Panc1 (cell line): ENCODE measurements around the gene PLEKHM2. TPM values are rescaled to one million over a fixed set of nuclear protein-coding genes. Genes with fewer than 3 reads are reported as not detected.

Experiments
- ATAC-seq: fragments of 200-7000 bp; cut with Tn5 transposase; 2 replicates; pipeline ENCODE4 v1.9.1; 2020; ENCODE audit warnings: mild to moderate bottlenecking, moderate library complexity
- BruUV-seq: library from RNA; stranded (reverse); fragments of 400-500 nt; replicated peaks from 2 replicates; lab custom pipeline; 2021; lab: Mats Ljungman, UMichigan
- CTCF ChIA-PET: fragments of 300-600 bp; sonication (Branson Sonifier 250); formaldehyde crosslinking; loops from one replicate; lab custom pipeline; 2022; ENCODE audit warnings: antibody characterized with exemption; lab: Charles Lee
- POLR2A ChIA-PET: fragments of 300-600 bp; sonication (Branson Sonifier 250); formaldehyde crosslinking; loops from one replicate; lab custom pipeline; 2022; ENCODE audit warnings: antibody characterized with exemption; lab: Charles Lee
- DNase-seq: peaks from one replicate; pipeline ENCODE4 v3.0.0-alpha.2; 2010; ENCODE audit warnings: low read depth, low spot score
- H3K27ac ChIP-seq: 2 replicates; pipeline ENCODE4 v1.5.1; 2011; ENCODE audit warnings: mild to moderate bottlenecking, low read length, inconsistent platforms
- H3K27me3 ChIP-seq: fragments of 200-500 bp; sonication (Bioruptor generic); 2 replicates; pipeline ENCODE4 v1.6.0; 2014; ENCODE audit warnings: low read length, inconsistent platforms; ENCODE audit not compliant: control insufficient read depth, insufficient read depth
- H3K36me3 ChIP-seq: fragments of 200-500 bp; sonication (Bioruptor generic); 2 replicates; pipeline ENCODE4 v1.5.1; 2014; ENCODE audit warnings: inconsistent platforms, mild to moderate bottlenecking, low read length, moderate library complexity; ENCODE audit not compliant: control insufficient read depth, insufficient read depth
- H3K4me1 ChIP-seq: 2 replicates; pipeline ENCODE4 v1.5.1; 2011; ENCODE audit warnings: inconsistent platforms, mild to moderate bottlenecking, low read length, moderate library complexity; ENCODE audit not compliant: control insufficient read depth, insufficient read depth
- H3K4me3 ChIP-seq, 2 experiments: 2 replicates each; pipeline ENCODE4 v1.5.1; 2011 to 2012; ENCODE audit warnings: low read depth in 2 of 2, low read length in 2 of 2, mild to moderate bottlenecking in 2 of 2, inconsistent platforms in 1 of 2, moderate library complexity in 1 of 2
- H3K9me3 ChIP-seq: fragments of 200-500 bp; sonication (Bioruptor generic); 2 replicates; pipeline ENCODE4 v1.5.1; 2014; ENCODE audit warnings: low read depth, mild to moderate bottlenecking, inconsistent platforms, low read length, moderate library complexity; ENCODE audit not compliant: control insufficient read depth, insufficient read depth
- POLR2AphosphoS5 ChIP-seq: IDR thresholded peaks from 2 replicates; pipeline ENCODE4 v1.6.1; 2012; ENCODE audit warnings: mild to moderate bottlenecking, low read depth, low read length, moderate library complexity
- SIN3A ChIP-seq: IDR thresholded peaks from 2 replicates; pipeline ENCODE4 v1.6.1; 2012; ENCODE audit warnings: low read depth, mild to moderate bottlenecking, low read length, moderate library complexity, borderline replicate concordance; ENCODE audit not compliant: insufficient read depth
- TCF7L2 ChIP-seq: IDR thresholded peaks from 2 replicates; pipeline ENCODE4 v1.6.1; 2011; ENCODE audit warnings: mild to moderate bottlenecking, low read depth, low read length, inconsistent platforms
- in situ Hi-C: cut with HindIII; loops from 2 replicates; pipeline ENCODE4 v1.10.0; 2016; ENCODE audit warnings: low sequenced_read_pairs, low pct_unique_long_range_greater_than_20kb
- intact Hi-C: fragments of 100-400 bp; cut with micrococcal nuclease; formaldehyde crosslinking; loops from one replicate; pipeline ENCODE4 v1.10.0; 2022; ENCODE audit not compliant: unreplicated experiment
- total RNA-seq: library from RNA; stranded (reverse); gene quantifications from one replicate; pipeline ENCODE4 v1.2.1, GENCODE V29; 2021; ENCODE audit not compliant: unreplicated experiment
- TF ChIP-seq, protein P1 (sequence below): fragments of 450-650 bp; IDR thresholded peaks from 2 replicates; pipeline ENCODE4 v1.5.1; 2017; ENCODE audit warnings: mild to moderate bottlenecking
- TF ChIP-seq, protein P2 (sequence below), 2 experiments: IDR thresholded peaks; 2 replicates each; pipeline ENCODE4 v1.6.1; 2011 to 2012; ENCODE audit warnings: low read depth in 2 of 2, control low read depth in 1 of 2, low read length in 1 of 2, mild to moderate bottlenecking in 1 of 2, moderate library complexity in 1 of 2; ENCODE audit not compliant: insufficient read depth in 1 of 2

PLEKHM2 gene
- total RNA-seq, 1 experiment from 2014 or later, result 54.6 TPM

DNA sequence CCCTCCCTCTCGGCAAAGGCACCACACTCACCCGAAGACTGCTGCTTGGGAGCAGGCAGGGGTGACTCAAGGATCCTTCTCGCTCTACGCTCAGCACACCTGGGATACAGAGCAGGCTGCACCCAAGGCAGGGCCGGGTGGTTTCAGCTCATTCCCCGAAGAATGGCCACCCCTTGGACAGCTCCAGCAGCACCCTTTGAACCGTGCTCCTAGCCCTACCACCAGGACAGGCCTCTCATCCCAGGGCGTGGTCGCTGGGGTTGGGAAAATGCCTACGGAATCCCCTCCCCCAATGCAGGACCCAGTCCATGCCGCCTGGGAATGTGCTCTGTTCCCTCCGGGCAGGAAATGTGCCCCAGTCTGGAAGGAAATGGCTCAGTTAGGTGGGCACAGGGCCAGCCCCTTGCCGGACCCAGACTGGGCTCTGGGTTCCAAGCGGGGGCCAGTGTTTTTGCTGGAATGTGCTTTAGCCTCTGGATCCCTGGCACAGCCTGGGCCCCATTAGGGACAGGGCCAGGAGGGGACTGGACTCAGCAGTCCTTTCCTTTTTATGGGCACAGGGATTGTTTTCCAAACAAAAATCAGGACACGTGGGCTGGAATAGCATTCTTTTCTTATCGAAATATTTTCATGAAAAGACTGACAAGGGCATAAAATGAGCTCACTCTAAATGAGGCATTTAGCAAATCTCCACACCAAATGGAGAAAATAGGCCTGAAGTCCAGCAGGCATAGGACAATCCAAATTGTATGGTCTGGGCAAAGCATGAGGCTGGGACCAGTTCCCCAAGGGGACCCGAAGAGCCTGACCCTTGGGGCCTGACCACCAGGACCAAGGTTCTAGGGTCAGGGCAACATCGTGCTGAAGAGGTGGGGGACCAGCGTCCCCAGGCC, 65.5 kb downstream of the PLEKHM2 start:
- intact Hi-C loops, result loop anchor here (10.0 kb wide), 1 partner anchor 135 kb away; the partner anchor contains the start of gene DDI2
- Histone ChIP-seq H3K36me3 (no peaks in the 10 kb centered on the region), H3K27me3 (no peaks in the 10 kb centered on the region), H3K4me1 (peaks cover 15% of the 10 kb centered on the region), H3K9me3 (no peaks in the 10 kb centered on the region), H3K27ac (peak overlapping the region; percentile 3; the same call in 1 of the 2 replicates), H3K4me3 (no peak overlapping the region)
- ATAC-seq (no peak), DNase-seq (no peak)
- no TSS peak for BruUV-seq
- TF ChIP-seq, protein P1, sequence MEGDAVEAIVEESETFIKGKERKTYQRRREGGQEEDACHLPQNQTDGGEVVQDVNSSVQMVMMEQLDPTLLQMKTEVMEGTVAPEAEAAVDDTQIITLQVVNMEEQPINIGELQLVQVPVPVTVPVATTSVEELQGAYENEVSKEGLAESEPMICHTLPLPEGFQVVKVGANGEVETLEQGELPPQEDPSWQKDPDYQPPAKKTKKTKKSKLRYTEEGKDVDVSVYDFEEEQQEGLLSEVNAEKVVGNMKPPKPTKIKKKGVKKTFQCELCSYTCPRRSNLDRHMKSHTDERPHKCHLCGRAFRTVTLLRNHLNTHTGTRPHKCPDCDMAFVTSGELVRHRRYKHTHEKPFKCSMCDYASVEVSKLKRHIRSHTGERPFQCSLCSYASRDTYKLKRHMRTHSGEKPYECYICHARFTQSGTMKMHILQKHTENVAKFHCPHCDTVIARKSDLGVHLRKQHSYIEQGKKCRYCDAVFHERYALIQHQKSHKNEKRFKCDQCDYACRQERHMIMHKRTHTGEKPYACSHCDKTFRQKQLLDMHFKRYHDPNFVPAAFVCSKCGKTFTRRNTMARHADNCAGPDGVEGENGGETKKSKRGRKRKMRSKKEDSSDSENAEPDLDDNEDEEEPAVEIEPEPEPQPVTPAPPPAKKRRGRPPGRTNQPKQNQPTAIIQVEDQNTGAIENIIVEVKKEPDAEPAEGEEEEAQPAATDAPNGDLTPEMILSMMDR, result no peak
- no peak for TF ChIP-seq TCF7L2
- TF ChIP-seq, protein P2, sequence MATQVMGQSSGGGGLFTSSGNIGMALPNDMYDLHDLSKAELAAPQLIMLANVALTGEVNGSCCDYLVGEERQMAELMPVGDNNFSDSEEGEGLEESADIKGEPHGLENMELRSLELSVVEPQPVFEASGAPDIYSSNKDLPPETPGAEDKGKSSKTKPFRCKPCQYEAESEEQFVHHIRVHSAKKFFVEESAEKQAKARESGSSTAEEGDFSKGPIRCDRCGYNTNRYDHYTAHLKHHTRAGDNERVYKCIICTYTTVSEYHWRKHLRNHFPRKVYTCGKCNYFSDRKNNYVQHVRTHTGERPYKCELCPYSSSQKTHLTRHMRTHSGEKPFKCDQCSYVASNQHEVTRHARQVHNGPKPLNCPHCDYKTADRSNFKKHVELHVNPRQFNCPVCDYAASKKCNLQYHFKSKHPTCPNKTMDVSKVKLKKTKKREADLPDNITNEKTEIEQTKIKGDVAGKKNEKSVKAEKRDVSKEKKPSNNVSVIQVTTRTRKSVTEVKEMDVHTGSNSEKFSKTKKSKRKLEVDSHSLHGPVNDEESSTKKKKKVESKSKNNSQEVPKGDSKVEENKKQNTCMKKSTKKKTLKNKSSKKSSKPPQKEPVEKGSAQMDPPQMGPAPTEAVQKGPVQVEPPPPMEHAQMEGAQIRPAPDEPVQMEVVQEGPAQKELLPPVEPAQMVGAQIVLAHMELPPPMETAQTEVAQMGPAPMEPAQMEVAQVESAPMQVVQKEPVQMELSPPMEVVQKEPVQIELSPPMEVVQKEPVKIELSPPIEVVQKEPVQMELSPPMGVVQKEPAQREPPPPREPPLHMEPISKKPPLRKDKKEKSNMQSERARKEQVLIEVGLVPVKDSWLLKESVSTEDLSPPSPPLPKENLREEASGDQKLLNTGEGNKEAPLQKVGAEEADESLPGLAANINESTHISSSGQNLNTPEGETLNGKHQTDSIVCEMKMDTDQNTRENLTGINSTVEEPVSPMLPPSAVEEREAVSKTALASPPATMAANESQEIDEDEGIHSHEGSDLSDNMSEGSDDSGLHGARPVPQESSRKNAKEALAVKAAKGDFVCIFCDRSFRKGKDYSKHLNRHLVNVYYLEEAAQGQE (IDR thresholded peaks at IDR 0.05; ENCODE audit: insufficient read depth in 1 of 2, low read depth in 2 of 2, low read length in 1 of 2), result no peak
- no peak for TF ChIP-seq SIN3A
- no peak for TF ChIP-seq POLR2AphosphoS5
- in situ Hi-C loops, result no loop called here
- ChIA-PET CTCF (no interaction called here), POLR2A (no interaction called here)

DNA sequence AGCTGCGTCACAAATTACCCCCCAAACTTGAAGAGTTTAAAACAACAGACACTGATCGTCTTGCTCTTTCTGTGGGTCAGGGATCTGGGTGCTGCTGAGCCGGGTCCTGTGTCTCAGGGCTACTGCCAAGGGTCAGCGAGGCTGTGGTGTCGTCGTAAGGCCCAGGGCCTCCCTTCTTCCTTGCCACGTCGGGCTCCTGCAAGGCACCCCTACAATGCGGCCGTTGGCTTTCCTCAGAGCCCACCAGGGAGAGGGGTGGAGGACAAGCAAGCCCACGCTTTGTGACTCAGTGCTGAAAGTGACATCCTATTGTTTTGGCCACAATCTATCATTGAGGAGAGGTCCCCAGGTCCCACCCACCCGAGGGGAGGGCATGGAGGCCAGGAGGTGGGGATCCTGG, 66.8 kb downstream of the PLEKHM2 start:
- in situ Hi-C loops, result no loop called here
- ChIA-PET CTCF (no interaction called here), POLR2A (no interaction called here)
- H3K9me3 ChIP-seq, result no peaks in the 10 kb centered on the region
- no peaks in the 10 kb centered on the region for H3K36me3 ChIP-seq
- peaks cover 19% of the 10 kb centered on the region for H3K4me1 ChIP-seq
- BruUV-seq, result no TSS peak
- H3K4me3 ChIP-seq, result no peak overlapping the region
- H3K27me3 ChIP-seq, result no peaks in the 10 kb centered on the region
- no peak for ATAC-seq
- H3K27ac ChIP-seq, result no peak overlapping the region
- intact Hi-C loops, result no loop called here
- TF ChIP-seq, protein P2 (IDR thresholded peaks at IDR 0.05; ENCODE audit: insufficient read depth in 1 of 2, low read depth in 2 of 2, low read length in 1 of 2), result no peak
- TF ChIP-seq SIN3A, result no peak
- TF ChIP-seq TCF7L2, result no peak
- no peak for TF ChIP-seq POLR2AphosphoS5
- TF ChIP-seq, protein P1, result no peak
- DNase-seq, result no peak
